Calu3 (cell line): ENCODE data around the gene RBM39. TPM values are rescaled to one million over a fixed set of nuclear protein-coding genes. Genes with fewer than 3 reads are reported as not detected.

Experiments used
- BruUV-seq: library from RNA; stranded (reverse); fragments of 400-500 nt; replicated peaks from 2 replicates; lab custom pipeline; 2021; lab: Mats Ljungman, UMichigan
- CTCF ChIA-PET: fragments of 300-600 bp; sonication (Branson Sonifier 250); formaldehyde crosslinking; loops from one replicate; lab custom pipeline; 2022; ENCODE audit warnings: antibody characterized with exemption; lab: Charles Lee
- DNase-seq: peaks from one replicate; pipeline ENCODE4 v3.0.0; 2022
- H3K27ac Mint-ChIP-seq: one replicate; pipeline ENCODE4 v1.8.0; 2022; ENCODE audit warnings: mixed read lengths; ENCODE audit not compliant: unreplicated experiment
- H3K27me3 Mint-ChIP-seq: one replicate; pipeline ENCODE4 v1.8.0; 2022; ENCODE audit warnings: mixed read lengths; ENCODE audit not compliant: unreplicated experiment
- H3K36me3 Mint-ChIP-seq: one replicate; pipeline ENCODE4 v1.8.0; 2022; ENCODE audit warnings: mild to moderate bottlenecking, moderate library complexity, mixed read lengths; ENCODE audit not compliant: insufficient read depth, unreplicated experiment
- H3K4me1 Mint-ChIP-seq: one replicate; pipeline ENCODE4 v1.8.0; 2022; ENCODE audit warnings: mild to moderate bottlenecking, low read depth, mixed read lengths; ENCODE audit not compliant: unreplicated experiment
- H3K4me3 Mint-ChIP-seq: one replicate; pipeline ENCODE4 v1.8.0; 2022; ENCODE audit warnings: mild to moderate bottlenecking, low read depth, moderate library complexity, mixed read lengths; ENCODE audit not compliant: unreplicated experiment
- H3K9me3 Mint-ChIP-seq: one replicate; pipeline ENCODE4 v1.8.0; 2022; ENCODE audit warnings: low read depth, mixed read lengths; ENCODE audit not compliant: unreplicated experiment
- intact Hi-C: fragments of 100-400 bp; cut with micrococcal nuclease; formaldehyde crosslinking; loops from one replicate; pipeline ENCODE4 v1.10.0; 2022; ENCODE audit not compliant: unreplicated experiment
- total RNA-seq: library from RNA; stranded (reverse); gene quantifications from 2 replicates; pipeline ENCODE4 v1.2.3, GENCODE V29; 2022
- TF ChIP-seq, protein P1 (sequence below): fragments of 200-600 bp; IDR thresholded peaks from one replicate; pipeline ENCODE4 v1.8.0; 2022; ENCODE audit warnings: antibody characterized with exemption; ENCODE audit not compliant: unreplicated experiment

RBM39 gene
- total RNA-seq, 1 experiment from 2014 or later, result 479 TPM

DNA sequence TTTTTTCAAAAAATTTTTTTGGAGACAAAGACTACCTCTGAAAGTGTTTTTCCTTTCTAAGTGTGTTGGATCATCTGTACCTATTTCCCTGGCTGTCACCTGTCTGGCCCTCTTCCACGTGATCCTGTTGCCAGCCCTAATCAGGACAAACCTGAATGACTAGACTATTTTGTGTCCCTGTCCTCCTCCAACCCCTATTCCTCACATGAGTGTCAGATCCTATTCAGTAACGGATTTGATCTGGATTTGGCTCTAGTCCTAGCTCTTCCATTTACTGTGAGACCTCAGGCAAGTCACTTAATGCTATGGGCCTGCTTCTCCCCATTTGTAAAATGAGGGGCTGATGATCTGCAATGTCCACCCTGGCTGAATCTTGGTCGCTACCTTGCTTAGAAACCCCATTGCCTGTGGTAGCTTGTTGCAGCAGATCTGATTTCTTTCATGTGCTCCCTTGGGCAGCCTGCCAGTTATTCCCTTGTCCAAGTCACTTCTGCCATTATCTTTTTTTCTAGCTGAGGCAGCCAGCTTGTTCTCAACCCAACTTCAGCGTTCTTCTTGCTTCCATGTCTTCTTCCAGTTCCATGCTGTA is 34.5 kb upstream of the RBM39 start:
- CTCF ChIA-PET, result interaction anchor here (0.6 to 1.5 kb wide), 4 partner anchors 10 to 37 kb away, joined by 3 to 5 read pairs (median 4); no protein-coding TSS in a partner anchor
- intact Hi-C loops, result no loop called here
- no TSS peak for BruUV-seq
- no peaks in the 10 kb centered on the region for H3K27me3 Mint-ChIP-seq
- peak; percentile 27 for DNase-seq
- H3K4me3 Mint-ChIP-seq, result no peak overlapping the region
- TF ChIP-seq, protein P1, sequence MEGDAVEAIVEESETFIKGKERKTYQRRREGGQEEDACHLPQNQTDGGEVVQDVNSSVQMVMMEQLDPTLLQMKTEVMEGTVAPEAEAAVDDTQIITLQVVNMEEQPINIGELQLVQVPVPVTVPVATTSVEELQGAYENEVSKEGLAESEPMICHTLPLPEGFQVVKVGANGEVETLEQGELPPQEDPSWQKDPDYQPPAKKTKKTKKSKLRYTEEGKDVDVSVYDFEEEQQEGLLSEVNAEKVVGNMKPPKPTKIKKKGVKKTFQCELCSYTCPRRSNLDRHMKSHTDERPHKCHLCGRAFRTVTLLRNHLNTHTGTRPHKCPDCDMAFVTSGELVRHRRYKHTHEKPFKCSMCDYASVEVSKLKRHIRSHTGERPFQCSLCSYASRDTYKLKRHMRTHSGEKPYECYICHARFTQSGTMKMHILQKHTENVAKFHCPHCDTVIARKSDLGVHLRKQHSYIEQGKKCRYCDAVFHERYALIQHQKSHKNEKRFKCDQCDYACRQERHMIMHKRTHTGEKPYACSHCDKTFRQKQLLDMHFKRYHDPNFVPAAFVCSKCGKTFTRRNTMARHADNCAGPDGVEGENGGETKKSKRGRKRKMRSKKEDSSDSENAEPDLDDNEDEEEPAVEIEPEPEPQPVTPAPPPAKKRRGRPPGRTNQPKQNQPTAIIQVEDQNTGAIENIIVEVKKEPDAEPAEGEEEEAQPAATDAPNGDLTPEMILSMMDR, result no peak
- peak overlapping the region; percentile 12 for H3K27ac Mint-ChIP-seq
- H3K36me3 Mint-ChIP-seq, result peaks cover 48% of the 10 kb centered on the region
- peaks cover 40% of the 10 kb centered on the region for H3K4me1 Mint-ChIP-seq
- no peaks in the 10 kb centered on the region for H3K9me3 Mint-ChIP-seq

DNA sequence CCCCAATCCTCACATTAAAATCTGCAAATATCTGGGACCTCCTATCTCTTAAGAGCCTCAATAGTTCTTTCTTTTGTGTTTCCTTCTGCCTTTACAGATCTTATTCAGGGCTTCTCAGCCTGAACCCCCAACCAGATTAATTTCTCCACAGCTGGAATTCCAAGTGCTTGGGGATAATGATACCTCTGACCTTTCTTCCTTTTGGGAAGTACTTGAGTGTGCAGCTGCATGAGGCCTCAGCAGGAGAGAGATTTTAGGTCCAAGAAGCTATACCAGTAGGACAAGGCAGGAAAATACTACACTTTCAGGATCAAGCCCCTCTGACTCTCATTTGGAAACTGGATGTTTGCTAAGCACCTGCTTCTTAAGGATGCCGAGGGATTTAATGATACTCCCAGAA is 32.3 kb upstream of the RBM39 start:
- intact Hi-C loops, result no loop called here
- H3K27me3 Mint-ChIP-seq, result no peaks in the 10 kb centered on the region
- H3K27ac Mint-ChIP-seq, result no peak overlapping the region
- peaks cover 49% of the 10 kb centered on the region for H3K4me1 Mint-ChIP-seq
- H3K9me3 Mint-ChIP-seq, result peaks cover 4% of the 10 kb centered on the region
- DNase-seq, result no peak
- TF ChIP-seq, protein P1, result no peak
- H3K4me3 Mint-ChIP-seq, result peak overlapping the region; percentile 67
- H3K36me3 Mint-ChIP-seq, result peaks cover 48% of the 10 kb centered on the region
- no TSS peak for BruUV-seq
- CTCF ChIA-PET, result interaction anchor here (0.7 to 1.1 kb wide), 2 partner anchors 22 to 72 kb away, joined by 3 read pairs; no protein-coding TSS in a partner anchor

DNA sequence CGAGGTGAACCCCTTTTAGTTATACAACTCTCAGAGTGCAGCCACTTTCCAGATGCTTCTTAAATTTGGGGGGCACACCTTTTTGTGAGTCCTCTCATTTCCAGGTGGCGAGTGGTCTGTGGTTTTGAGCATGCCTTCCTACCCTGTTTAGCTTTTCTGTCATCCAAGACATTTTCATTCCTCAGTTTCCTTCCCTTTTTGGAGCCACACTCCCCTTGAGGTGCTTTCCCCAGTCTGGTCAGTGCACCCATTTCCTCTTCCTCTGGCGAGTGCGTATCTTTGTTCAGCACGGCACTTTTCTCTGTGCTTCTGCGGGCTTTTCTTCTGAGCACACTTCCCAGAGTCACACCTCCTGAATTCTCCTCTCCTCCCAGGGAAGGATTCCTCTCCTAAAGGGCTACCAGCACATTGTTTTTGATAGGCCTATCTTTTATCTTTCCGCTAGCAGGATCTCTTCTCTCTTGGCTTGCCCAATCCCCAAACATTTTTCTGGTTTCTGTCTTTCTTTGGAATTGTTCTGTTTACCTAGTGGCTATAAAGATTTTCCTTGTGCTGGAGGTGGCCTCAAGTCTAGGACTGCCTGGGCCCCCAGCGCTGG is 31.2 kb upstream of the RBM39 start:
- Mint-ChIP-seq H3K27ac (peak overlapping the region; percentile 62), H3K9me3 (peaks cover 4% of the 10 kb centered on the region), H3K4me3 (peak overlapping the region; percentile 67), H3K4me1 (peaks cover 57% of the 10 kb centered on the region), H3K27me3 (no peaks in the 10 kb centered on the region), H3K36me3 (peaks cover 42% of the 10 kb centered on the region)
- no TSS peak for BruUV-seq
- CTCF ChIA-PET, result no interaction called here
- intact Hi-C loops, result no loop called here
- TF ChIP-seq, protein P1, result no peak
- no peak for DNase-seq

DNA sequence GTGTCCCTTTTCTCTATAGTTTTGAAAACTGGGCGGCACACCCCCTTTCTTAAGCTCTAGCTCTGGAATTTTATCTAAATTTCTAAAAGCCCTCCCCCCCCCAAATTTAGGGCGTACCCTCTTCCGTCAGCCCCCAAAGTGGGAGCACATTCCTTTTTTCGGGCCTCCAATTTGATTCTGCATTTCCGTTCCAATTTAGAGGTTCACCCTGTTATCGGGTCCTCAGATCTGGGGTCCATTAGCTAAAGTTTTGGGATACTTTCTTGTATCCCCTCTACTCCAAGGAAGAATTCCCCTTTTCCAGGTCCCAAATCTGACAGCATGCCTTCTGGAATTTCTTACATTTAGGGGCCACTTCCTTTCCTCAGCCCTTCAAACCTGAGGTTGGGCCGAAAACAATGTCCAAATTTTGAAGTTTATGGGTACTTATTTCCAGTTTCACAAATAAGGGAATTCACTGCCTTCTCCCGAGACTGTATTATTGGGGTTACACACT is 30.6 kb upstream of the RBM39 start:
- TF ChIP-seq, protein P1, result no peak
- intact Hi-C loops, result no loop called here
- DNase-seq, result no peak
- Mint-ChIP-seq H3K27ac (peak overlapping the region; percentile 62), H3K9me3 (peaks cover 4% of the 10 kb centered on the region), H3K27me3 (no peaks in the 10 kb centered on the region), H3K36me3 (peaks cover 42% of the 10 kb centered on the region), H3K4me3 (peak overlapping the region; percentile 67), H3K4me1 (peaks cover 57% of the 10 kb centered on the region)
- BruUV-seq, result TSS peak; percentile 56
- CTCF ChIA-PET, result no interaction called here
